H9 (cell line): ENCODE measurements around the gene CHMP4A. TPM values are rescaled to one million over a fixed set of nuclear protein-coding genes. Genes with fewer than 3 reads are reported as not detected.

Experiments used
- DNase-seq: peaks from one replicate; pipeline ENCODE4 v3.0.0-alpha.2; 2017
- H2AFZ ChIP-seq: one replicate; pipeline ENCODE4 v1.6.1; 2013; ENCODE audit warnings: mild to moderate bottlenecking, low read length, control low read depth, moderate library complexity
- H2AK5ac ChIP-seq: 2 replicates; pipeline ENCODE4 v1.6.1; 2013; ENCODE audit warnings: low read length, control low read depth, mixed read lengths; ENCODE audit not compliant: insufficient read length
- H2BK120ac ChIP-seq: one replicate; pipeline ENCODE4 v1.6.1; 2013; ENCODE audit warnings: low read depth, mild to moderate bottlenecking, low read length, control low read depth, inconsistent platforms; ENCODE audit not compliant: poor library complexity, severe bottlenecking
- H2BK12ac ChIP-seq: 2 replicates; pipeline ENCODE4 v1.6.1; 2013; ENCODE audit warnings: low read length, control low read depth, mixed read lengths, low read depth; ENCODE audit not compliant: insufficient read length
- H2BK15ac ChIP-seq: 2 replicates; pipeline ENCODE4 v1.6.1; 2013; ENCODE audit warnings: low read depth, low read length, control low read depth
- H2BK20ac ChIP-seq: one replicate; pipeline ENCODE4 v1.6.1; 2013; ENCODE audit warnings: low read depth, mild to moderate bottlenecking, low read length, control low read depth, inconsistent platforms; ENCODE audit not compliant: poor library complexity, severe bottlenecking
- H2BK5ac ChIP-seq: 2 replicates; pipeline ENCODE4 v1.6.1; 2013; ENCODE audit warnings: low read length, control low read depth, mixed read lengths; ENCODE audit not compliant: insufficient read length
- H3K14ac ChIP-seq: 2 replicates; pipeline ENCODE4 v1.6.1; 2013; ENCODE audit warnings: low read length, control low read depth; ENCODE audit not compliant: insufficient read depth
- H3K18ac ChIP-seq: 2 replicates; pipeline ENCODE4 v1.6.1; 2013; ENCODE audit warnings: low read depth, mild to moderate bottlenecking, mixed read lengths, low read length, control low read depth; ENCODE audit not compliant: insufficient read length
- H3K23ac ChIP-seq: 2 replicates; pipeline ENCODE4 v1.6.1; 2013; ENCODE audit warnings: low read length, control low read depth, mixed read lengths, low read depth; ENCODE audit not compliant: insufficient read length
- H3K23me2 ChIP-seq: 2 replicates; pipeline ENCODE4 v1.6.1; 2013; ENCODE audit warnings: low read depth, mild to moderate bottlenecking, mixed read lengths, low read length, control low read depth; ENCODE audit not compliant: insufficient read length, poor library complexity, severe bottlenecking
- H3K27ac ChIP-seq: 2 replicates; pipeline ENCODE4 v1.5.1; 2013; ENCODE audit warnings: low read length, control low read depth, mixed read lengths, low read depth; ENCODE audit not compliant: insufficient read length
- H3K27me3 ChIP-seq: 2 replicates; pipeline ENCODE4 v1.6.1; 2013; ENCODE audit warnings: low read length, control low read depth, inconsistent platforms; ENCODE audit not compliant: insufficient read depth
- H3K4ac ChIP-seq: 2 replicates; pipeline ENCODE4 v1.6.1; 2013; ENCODE audit warnings: low read depth, mild to moderate bottlenecking, control low read depth, inconsistent platforms, low read length, moderate library complexity
- H3K4me1 ChIP-seq: 2 replicates; pipeline ENCODE4 v1.6.1; 2013; ENCODE audit warnings: low read length, control low read depth, inconsistent platforms; ENCODE audit not compliant: insufficient read depth
- H3K4me2 ChIP-seq: 2 replicates; pipeline ENCODE4 v1.6.1; 2013; ENCODE audit warnings: low read length, control low read depth, mixed read lengths; ENCODE audit not compliant: insufficient read length, insufficient read depth
- H3K56ac ChIP-seq: 2 replicates; pipeline ENCODE4 v1.6.1; 2013; ENCODE audit warnings: low read depth, mild to moderate bottlenecking, mixed read lengths, low read length, control low read depth; ENCODE audit not compliant: insufficient read length
- H3K79me1 ChIP-seq: 2 replicates; pipeline ENCODE4 v1.6.1; 2013; ENCODE audit warnings: low read depth, mild to moderate bottlenecking, moderate library complexity, low read length, control low read depth, inconsistent platforms; ENCODE audit not compliant: insufficient read depth, poor library complexity, severe bottlenecking
- H3K79me2 ChIP-seq: 2 replicates; pipeline ENCODE4 v1.6.1; 2013; ENCODE audit warnings: low read length, control low read depth, inconsistent platforms; ENCODE audit not compliant: insufficient read depth
- H3K9ac ChIP-seq: 2 replicates; pipeline ENCODE4 v1.6.1; 2013; ENCODE audit warnings: low read length, control low read depth, mixed read lengths; ENCODE audit not compliant: insufficient read length; ENCODE audit errors: extremely low read depth
- H3K9me3 ChIP-seq: one replicate; pipeline ENCODE4 v1.6.1; 2013; ENCODE audit warnings: low read depth, low read length, inconsistent platforms; ENCODE audit not compliant: control insufficient read depth
- H3T11ph ChIP-seq: one replicate; pipeline ENCODE4 v1.6.1; 2013; ENCODE audit warnings: mild to moderate bottlenecking, low read length, control low read depth, inconsistent platforms
- H4K20me1 ChIP-seq: one replicate; pipeline ENCODE4 v1.6.1; 2013; ENCODE audit not compliant: control insufficient read depth, insufficient read length, insufficient read depth
- H4K5ac ChIP-seq: 2 replicates; pipeline ENCODE4 v1.6.1; 2013; ENCODE audit warnings: low read depth, mild to moderate bottlenecking, mixed read lengths, low read length, control low read depth; ENCODE audit not compliant: insufficient read length
- H4K8ac ChIP-seq: replicated peaks from 2 replicates; pipeline ENCODE4 v1.6.1; 2013; ENCODE audit warnings: low read length, control low read depth, mixed read lengths, low read depth; ENCODE audit not compliant: insufficient read length
- H4K91ac ChIP-seq: 2 replicates; pipeline ENCODE4 v1.6.1; 2013; ENCODE audit warnings: low read depth, mild to moderate bottlenecking, moderate library complexity, mixed read lengths, low read length, control low read depth; ENCODE audit not compliant: insufficient read length
- H3K27ac Mint-ChIP-seq, 3 experiments: 2 replicates in 2 of 3; 3 replicates in 1 of 3; pipeline ENCODE4 v1.8.0; 2020 to 2021; ENCODE audit warnings: mixed read lengths in 3 of 3, mild to moderate bottlenecking in 1 of 3, moderate library complexity in 1 of 3
- H3K27me3 Mint-ChIP-seq: 2 replicates; pipeline ENCODE4 v1.8.0; 2021; ENCODE audit warnings: low read depth, mild to moderate bottlenecking, moderate library complexity, mixed read lengths
- H3K36me3 Mint-ChIP-seq, 3 experiments: 2 replicates in 2 of 3; 3 replicates in 1 of 3; pipeline ENCODE4 v1.8.0; 2020 to 2021; ENCODE audit warnings: low read depth in 3 of 3, mixed read lengths in 3 of 3; ENCODE audit not compliant: insufficient read depth in 1 of 3
- H3K4me1 Mint-ChIP-seq, 2 experiments: 2 replicates each; pipeline ENCODE4 v1.8.0; 2020; ENCODE audit warnings: mixed read lengths in 2 of 2
- H3K4me3 Mint-ChIP-seq, 2 experiments: 2 replicates in 1 of 2; 3 replicates in 1 of 2; pipeline ENCODE4 v1.8.0; 2020 to 2021; ENCODE audit warnings: mild to moderate bottlenecking in 2 of 2, mixed read lengths in 2 of 2, moderate library complexity in 1 of 2
- H3K9me3 Mint-ChIP-seq, 2 experiments: 2 replicates in 1 of 2; 3 replicates in 1 of 2; pipeline ENCODE4 v1.8.0; 2020; ENCODE audit warnings: mild to moderate bottlenecking in 2 of 2, mixed read lengths in 2 of 2, moderate library complexity in 1 of 2
- WGBS: extraction: QIAGEN DNeasy Blood & Tissue Kit; methylation state at CpG from one replicate; pipeline ENCODE4 v1.1.7; 2013; ENCODE audit warnings: missing lambda C conversion rate, low lambda C conversion rate, mixed read lengths; ENCODE audit not compliant: insufficient read length; ENCODE audit errors: extremely low coverage; 5-methylcytosine and 5-hydroxymethylcytosine counted together
- total RNA-seq: library from RNA; stranded (reverse); gene quantifications from 2 replicates; pipeline ENCODE4 v1.2.1, GENCODE V29; 2021
- TF ChIP-seq, protein P1 (sequence below): fragments of 200-600 bp; sonication (generic); conservative IDR thresholded peaks from 3 replicates; pipeline ENCODE4 v1.8.0; 2021; ENCODE audit warnings: antibody characterized with exemption, mild to moderate bottlenecking

Gene CHMP4A
- total RNA-seq, 1 experiment from 2014 or later, result 46.2 TPM

DNA sequence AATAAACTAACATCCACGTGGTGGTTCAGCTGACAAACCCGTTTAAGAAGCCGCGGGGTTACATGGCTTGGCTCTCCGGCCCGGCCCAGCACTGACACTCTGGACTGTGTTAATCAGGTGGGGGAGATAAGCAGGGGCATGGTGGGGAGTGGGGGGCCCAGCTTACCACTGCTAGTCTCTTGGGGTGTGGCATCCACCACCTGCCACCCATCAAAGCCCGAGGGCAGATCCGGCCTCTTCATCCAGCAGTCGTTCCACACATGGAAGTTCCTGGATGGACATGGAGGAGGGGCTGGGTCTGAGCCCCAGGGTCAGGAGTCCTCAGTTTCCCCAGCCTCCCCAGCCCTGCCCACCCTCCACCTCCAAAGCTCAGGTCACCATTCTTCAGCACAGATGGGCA, 44.8 kb upstream of the CHMP4A start:
- no peak overlapping the region for H4K8ac ChIP-seq
- H2BK120ac ChIP-seq, result no peak overlapping the region
- H2BK20ac ChIP-seq, result no peak overlapping the region
- no peak overlapping the region for H2AFZ ChIP-seq
- Mint-ChIP-seq H3K9me3 (no peaks in the 10 kb centered on the region), H3K36me3 (no peaks in the 10 kb centered on the region), H3K27me3 (no peaks in the 10 kb centered on the region; the same call in 1 of the 2 replicates), H3K4me3 (no peak overlapping the region), H3K4me1 (no peaks in the 10 kb centered on the region; a peak in 1 of 4 replicates), H3K27ac (no peak overlapping the region)
- H2BK15ac ChIP-seq, result no peak overlapping the region
- H3K4ac ChIP-seq, result no peak overlapping the region
- no peak overlapping the region for H3K18ac ChIP-seq
- TF ChIP-seq, protein P1, sequence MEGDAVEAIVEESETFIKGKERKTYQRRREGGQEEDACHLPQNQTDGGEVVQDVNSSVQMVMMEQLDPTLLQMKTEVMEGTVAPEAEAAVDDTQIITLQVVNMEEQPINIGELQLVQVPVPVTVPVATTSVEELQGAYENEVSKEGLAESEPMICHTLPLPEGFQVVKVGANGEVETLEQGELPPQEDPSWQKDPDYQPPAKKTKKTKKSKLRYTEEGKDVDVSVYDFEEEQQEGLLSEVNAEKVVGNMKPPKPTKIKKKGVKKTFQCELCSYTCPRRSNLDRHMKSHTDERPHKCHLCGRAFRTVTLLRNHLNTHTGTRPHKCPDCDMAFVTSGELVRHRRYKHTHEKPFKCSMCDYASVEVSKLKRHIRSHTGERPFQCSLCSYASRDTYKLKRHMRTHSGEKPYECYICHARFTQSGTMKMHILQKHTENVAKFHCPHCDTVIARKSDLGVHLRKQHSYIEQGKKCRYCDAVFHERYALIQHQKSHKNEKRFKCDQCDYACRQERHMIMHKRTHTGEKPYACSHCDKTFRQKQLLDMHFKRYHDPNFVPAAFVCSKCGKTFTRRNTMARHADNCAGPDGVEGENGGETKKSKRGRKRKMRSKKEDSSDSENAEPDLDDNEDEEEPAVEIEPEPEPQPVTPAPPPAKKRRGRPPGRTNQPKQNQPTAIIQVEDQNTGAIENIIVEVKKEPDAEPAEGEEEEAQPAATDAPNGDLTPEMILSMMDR, result no peak
- no peak overlapping the region for H3K9ac ChIP-seq
- no peak overlapping the region for H2BK5ac ChIP-seq
- H3T11ph ChIP-seq, result no peak overlapping the region
- no peak overlapping the region for H3K56ac ChIP-seq
- H3K4me2 ChIP-seq, result no peak overlapping the region
- H3K9me3 ChIP-seq, result no peaks in the 10 kb centered on the region
- DNase-seq, result no peak
- H3K79me1 ChIP-seq, result no peaks in the 10 kb centered on the region
- no peaks in the 10 kb centered on the region for H4K20me1 ChIP-seq
- no peak overlapping the region for H4K5ac ChIP-seq
- no peak overlapping the region for H3K27ac ChIP-seq
- no peaks in the 10 kb centered on the region for H3K27me3 ChIP-seq
- H3K79me2 ChIP-seq, result no peaks in the 10 kb centered on the region
- H3K23ac ChIP-seq, result no peak overlapping the region
- H2BK12ac ChIP-seq, result no peak overlapping the region
- no peak overlapping the region for H3K14ac ChIP-seq
- H4K91ac ChIP-seq, result no peak overlapping the region
- H2AK5ac ChIP-seq, result no peak overlapping the region
- no peaks in the 10 kb centered on the region for H3K4me1 ChIP-seq
- no peaks in the 10 kb centered on the region for H3K23me2 ChIP-seq
- no CpG with 5 or more reads among the region's 9 CpGs for WGBS
